Measurements from ENCODE around the gene MLF1.

Gene MLF1

DNA sequence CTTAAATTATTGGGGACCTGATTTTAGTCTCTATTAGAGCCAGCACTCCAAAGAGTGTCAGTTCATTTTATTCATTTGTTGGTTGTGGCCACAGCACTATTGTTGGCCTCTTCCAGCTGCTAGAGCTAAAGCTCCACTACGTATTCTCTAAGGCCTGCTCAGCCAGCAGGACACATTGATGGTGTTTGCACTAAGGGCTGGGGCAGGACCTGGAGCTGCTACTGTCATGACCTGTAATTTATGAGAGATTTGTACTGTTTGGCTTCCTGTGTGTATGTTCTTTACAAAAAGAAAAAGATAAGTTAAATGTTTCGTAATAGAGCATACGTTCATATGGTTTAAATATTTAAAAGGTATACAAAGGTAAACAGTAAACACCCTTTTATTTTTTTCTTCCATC lies 81.5 kb downstream of the MLF1 start:
- H3K4me1 ChIP-seq = peaks cover 3% of the 10 kb centered on the region; the same call in 1 of the 2 replicates
- H3K9me3 ChIP-seq = no peaks in the 10 kb centered on the region
- no peaks in the 10 kb centered on the region for H3K27me3 ChIP-seq
- TF ChIP-seq, protein P1, sequence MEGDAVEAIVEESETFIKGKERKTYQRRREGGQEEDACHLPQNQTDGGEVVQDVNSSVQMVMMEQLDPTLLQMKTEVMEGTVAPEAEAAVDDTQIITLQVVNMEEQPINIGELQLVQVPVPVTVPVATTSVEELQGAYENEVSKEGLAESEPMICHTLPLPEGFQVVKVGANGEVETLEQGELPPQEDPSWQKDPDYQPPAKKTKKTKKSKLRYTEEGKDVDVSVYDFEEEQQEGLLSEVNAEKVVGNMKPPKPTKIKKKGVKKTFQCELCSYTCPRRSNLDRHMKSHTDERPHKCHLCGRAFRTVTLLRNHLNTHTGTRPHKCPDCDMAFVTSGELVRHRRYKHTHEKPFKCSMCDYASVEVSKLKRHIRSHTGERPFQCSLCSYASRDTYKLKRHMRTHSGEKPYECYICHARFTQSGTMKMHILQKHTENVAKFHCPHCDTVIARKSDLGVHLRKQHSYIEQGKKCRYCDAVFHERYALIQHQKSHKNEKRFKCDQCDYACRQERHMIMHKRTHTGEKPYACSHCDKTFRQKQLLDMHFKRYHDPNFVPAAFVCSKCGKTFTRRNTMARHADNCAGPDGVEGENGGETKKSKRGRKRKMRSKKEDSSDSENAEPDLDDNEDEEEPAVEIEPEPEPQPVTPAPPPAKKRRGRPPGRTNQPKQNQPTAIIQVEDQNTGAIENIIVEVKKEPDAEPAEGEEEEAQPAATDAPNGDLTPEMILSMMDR (IDR thresholded peaks at IDR 0.05; ENCODE audit: low read depth, low read length) = no peak
- no peak for DNase-seq
- H3K4me3 ChIP-seq (ENCODE audit: low read depth, low read length) = no peak overlapping the region
- H3K36me3 ChIP-seq = peaks cover 59% of the 10 kb centered on the region
